HG03097 (cell line): ENCODE results near the gene SLC35A2.

Experiments used
- ATAC-seq: cut with Tn5 transposase; IDR thresholded peaks from one replicate; pipeline ENCODE4 v1.9.1; 2021; ENCODE audit not compliant: unreplicated experiment, low FRiP score

SLC35A2 gene

DNA sequence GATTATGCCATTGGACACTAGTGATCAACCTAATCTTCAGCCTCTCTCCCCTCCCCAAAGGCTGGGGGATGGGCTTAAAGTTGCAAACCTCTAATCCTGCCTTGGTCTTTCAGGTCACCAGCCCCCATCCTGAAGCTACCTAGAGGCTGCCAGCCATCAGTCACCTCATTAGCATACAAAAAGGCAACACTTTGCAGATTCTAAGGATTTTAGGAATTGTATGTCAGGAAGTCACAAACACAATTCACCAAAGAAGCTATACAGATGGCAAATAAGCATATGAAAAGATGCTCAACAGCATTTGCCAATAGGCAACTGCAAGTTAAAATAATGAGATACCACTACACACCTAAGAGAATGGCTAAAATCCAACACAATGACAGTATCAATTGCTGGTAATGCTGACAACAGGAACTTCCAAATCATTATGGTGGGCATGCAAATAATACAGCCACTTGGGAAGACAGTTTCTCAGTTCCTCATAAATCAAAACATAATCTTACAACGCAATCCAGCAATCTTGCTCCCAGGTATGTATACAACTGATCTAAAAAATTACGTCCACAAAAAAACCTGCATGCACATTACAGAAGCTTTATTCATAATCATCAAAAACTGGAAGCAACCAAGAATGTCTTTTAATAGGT is 16.4 kb upstream of the SLC35A2 start:
- no peak for ATAC-seq

DNA sequence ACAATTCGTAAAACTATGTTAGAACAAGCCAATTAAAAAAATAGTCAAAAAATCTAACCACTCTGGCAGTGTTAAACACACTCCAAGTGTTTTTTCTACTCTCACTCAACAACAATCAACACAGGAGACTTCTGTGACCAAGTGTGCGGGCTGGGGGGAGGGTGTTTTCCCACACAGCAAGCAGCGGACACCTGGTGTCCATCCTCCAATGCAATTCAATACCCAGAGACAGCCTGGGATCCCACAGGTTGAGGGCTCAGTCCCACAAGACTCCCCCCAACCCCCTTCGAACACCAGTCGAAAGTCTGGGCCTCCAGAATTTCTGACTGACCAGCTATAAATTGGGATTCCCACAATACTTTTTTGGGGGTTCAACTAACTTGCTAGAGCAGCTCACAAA is 15.7 kb upstream of the SLC35A2 start:
- ATAC-seq: no peak

DNA sequence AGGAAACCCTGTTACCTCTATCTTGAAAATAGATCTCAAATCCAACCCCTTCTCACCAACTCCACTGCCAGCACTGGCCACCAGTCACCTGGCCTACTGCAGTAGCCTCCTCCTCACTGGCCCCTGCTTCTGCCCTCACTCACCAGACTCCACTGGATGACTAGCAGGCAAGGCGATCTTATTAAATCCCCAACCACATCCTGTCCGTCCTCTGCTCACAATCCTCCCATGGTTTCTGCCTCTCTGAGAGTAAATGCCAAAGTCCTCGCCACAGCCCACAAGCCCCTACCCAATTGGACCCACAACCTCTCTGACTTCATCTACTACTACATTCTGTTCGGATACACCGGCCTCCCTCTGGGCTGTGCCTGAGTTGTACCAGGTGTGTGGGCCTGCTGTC is 12.8 kb upstream of the SLC35A2 start:
- ATAC-seq: no peak

DNA sequence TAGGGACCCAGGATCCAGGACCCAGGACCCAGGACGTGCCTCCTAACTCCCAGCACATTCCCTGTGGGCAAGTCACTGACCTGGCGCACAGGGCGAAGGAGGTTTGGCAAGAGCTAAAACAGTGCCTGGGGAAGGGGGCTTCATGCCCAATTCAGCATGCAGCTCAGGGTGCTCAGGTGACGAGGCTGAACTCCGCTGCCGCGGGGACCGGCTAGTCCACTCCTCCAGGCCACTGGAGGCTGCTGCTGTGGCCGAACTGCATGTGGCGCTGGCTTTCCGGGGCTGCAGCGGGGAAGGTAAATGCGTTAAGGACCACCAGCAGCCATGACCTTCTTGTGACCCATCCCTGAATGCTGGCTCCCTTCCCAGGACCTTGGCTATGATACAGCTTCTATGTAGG is 12.3 kb upstream of the SLC35A2 start:
- no peak for ATAC-seq

DNA sequence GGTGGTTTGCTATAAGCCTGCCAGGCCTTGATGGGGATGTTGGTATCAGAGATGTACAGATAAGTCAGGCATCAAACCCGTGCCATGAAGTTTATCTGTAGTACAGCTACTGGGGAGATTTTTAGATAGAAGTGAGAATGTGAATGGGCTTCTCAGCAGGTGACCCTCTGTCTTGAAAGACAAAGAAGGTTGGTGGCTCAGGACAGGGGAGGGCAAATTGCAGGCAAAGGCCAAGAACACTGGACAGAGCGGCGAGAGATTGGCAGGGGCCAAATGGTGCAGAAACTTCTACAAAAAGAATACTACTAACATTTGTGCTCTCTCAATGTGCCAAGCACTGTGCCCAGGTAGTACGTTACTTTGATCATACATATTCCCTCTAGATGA is 9.3 kb upstream of the SLC35A2 start:
- no peak for ATAC-seq

DNA sequence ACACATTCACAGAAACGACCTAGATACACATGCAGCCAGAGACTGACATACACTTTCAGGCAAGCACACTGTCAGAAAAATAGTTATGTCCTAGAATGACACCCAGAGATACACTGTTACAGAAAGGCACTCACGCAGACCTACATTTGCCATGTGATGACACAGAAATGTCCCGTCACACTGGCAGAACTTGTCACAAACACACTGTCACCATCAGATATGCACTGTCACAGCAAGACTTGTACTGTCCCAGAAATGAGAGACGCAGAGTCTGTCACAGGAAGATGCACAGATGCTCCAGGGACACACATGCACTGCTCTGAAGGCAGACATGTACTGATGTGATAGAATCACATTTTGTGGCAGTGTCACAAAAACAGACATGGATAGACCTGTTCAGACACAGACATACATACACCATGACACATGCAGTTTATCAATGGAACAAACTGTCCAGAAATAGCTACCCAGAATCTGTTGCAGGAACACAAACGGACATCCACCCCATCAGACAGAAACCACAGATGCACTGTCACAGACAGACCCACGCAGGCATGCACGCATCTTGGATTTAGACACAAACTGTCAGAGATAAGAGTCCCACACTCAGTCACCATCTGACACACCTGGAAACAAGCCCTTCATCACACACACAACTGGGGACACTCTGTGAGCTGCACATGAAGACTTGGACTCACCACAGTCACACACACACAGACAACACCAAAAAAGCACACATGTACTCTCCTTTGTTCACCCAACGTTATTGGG is 8.7 kb upstream of the SLC35A2 start:
- ATAC-seq: no peak

DNA sequence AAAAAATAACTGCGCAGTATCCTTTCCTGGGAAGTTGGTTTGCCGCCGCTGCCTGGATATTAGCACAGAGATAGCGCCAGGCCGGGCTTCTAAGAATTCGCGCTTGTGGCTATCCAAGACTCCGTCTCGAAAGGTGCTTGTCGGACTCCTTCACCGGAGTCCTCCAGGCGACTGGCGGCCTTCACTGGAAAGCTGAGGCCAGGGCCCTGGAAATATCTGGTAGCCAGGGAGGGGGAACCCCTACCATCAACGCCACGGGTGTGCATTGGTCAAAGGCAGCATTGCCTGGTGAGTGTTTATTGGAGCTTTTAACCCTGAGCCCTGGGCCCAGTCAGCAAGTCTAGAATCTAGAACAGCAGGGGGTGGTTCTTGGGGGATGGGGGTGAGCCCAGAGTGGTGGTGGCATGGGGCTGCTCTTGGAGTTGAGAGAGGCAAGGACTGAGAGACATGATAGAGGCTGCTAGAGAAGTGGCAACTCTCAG is 8.0 kb upstream of the SLC35A2 start:
- ATAC-seq: peak; percentile 6

DNA sequence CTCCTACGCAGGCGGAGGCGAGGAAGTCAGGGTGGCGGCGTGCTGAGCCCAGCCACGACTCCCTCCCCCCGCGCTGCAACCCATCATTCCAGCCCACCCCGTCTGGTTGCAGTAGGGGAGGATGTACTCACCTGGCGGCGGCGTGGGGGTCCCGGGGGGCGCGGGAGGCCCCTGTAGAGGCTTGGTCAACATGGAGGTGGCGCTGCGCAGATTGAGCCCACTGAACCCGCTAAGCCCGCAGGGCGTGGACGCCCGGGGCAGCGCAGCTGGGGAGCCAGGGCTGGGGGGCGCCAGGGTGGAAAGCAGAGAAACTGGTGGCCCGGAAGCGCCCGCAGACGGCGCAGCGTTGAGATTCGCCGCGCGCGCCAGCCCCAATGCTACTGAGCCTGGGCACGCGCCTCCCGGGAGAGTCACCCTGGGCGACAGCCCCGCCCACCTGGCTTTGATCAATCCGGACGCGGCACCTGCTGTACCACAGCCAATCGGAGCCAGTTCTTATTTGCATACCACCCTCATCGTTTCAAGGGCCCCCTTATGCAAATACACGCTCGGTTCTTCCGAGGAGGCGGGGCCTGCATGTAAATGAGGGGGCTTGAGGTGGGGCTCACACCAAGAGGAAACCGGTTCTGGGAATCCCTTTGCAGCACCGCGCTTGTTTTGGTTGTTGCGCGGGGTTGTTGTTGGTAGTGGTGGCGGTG is 7.3 kb upstream of the SLC35A2 start, which contains the start of gene PIM2:
Gene PIM2 (minus strand): TSS at position 382 of the 698 bp plus-strand sequence. CDS start 190 bp downstream, at position 192.
- peak; percentile 60 for ATAC-seq

DNA sequence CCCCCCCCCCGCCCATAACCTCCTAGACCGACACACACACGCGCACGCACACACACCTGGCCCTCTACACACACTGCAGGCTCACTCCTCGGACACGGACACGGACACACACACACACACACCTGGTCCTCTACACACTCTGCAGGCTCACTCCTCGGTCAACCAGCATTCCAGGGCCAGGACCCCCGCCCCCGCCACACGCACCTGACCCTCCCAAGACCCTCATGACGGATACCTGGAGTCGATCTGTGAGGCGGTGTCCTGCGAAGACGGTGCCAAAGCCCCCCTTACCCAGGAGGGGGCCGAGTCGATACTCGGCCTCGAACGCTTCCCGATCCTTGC is 6.8 kb upstream of the SLC35A2 start:
- no peak for ATAC-seq

DNA sequence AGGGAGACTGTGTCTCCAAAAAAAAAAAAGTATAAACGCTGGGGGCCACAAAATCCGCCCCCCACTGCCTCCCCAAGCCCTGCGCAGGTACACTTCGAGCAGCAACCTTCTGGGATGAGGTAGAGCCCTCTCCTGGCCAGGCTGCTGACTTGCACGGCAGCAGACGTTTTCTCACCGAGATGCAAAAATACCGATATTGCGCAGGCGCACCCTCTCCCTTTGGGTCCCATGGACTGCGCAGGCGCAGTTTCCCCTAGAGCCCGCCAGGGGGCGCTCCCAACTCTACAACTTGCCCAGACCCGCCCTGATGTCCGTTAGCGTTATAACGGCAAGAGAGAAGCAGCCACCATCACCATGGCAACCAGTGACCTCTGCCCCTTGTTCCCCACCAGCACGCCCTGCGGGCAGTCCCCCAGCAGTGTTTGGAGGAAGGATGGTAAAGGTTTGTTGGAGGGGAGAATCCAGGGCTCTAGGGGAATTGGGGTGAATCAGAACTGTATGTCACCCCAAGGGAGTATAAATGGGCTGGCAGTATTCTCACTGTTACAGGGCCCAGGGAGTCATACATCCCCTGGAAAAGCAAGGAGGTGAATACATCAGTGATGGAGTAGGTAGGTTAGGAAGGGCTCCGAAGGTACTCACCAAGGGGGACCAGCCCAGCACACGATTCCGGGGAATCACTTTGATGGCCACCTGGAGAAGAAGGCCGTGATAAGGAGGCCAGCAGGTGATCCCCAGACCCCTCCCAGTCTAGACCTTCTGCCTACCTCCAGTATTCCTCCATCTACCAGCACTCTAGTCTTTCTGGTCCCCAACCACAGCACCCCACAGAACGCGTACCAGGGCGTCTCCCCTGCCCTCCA is 5.9 kb upstream of the SLC35A2 start:
- ATAC-seq: peak; percentile 33

DNA sequence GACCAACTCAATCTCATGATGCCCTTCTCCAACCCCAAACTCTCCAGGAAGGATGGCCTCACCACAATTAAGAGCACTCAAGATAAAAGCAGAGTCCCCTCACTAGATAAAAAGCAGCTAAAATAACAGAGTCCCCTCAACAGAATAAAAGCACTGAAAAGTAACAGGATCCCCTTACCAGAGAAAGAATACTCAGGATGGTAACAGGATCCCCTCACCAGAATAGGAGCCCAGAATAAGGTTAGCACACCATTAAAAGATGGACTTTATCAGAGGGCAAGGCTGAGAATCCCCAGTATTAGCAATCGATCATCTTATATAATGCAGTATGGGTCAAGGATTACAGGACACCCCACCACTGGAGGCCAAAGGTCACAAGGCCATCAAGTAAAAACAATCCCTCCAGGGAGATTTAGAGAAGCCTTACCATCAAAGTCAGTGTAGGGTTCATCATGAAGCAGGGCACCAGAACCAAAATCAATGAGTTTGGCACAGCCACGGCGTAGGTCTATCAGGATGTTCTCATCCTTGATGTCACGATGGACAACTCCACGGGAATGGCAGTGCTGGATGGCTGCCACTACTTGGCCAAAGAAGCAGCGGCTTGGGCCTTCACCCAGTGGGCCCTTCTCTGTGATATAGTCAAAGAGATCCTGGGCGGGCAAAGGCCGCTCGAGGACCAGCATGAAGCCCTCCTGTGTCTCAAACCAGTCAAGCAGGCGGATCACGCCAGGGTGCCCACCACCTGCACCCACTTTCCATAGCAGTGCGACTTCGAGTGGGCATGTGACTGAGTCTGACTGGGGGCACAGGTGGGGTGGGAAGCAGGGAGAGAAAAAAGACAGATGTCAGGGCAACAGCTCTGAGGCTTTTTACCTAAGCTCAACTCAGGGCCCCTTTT is 3.4 kb upstream of the SLC35A2 start:
- no peak for ATAC-seq

DNA sequence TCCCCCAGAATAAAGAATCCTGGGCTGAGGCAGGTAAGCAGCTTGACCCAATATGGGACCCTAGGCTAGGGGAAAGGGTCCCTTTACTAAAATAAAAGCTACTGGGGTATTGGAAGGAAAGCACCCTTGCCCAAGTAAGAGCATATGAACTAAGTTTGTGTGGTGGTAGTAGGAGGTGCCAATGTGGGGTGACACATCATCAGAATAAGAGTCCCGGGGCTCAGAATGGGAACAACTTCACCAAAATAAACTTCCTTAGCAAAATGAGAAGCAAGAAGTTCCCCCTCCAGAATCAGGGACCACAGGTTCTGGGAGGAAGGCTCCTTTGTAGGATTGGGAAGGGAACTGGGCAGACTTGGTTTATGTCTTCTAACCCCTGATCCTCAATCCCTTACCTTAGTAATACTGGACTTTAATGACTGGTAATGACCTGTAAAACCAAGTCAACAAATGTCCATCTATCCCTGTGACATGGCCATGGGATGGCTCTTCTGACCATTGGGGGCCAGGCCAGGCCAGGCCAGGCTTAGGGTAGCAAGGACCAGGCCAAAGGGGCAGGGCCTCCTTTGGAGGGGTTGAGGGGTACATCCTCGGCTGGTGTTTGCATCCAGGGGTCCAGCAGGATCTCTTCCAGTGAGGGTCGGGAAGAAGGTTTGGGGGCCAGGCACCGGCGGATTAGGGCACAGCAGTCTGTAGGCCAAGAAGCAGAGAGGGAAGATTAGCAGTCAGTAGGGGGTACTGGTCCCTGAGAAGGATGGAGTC is 2.3 kb upstream of the SLC35A2 start:
- no peak for ATAC-seq

DNA sequence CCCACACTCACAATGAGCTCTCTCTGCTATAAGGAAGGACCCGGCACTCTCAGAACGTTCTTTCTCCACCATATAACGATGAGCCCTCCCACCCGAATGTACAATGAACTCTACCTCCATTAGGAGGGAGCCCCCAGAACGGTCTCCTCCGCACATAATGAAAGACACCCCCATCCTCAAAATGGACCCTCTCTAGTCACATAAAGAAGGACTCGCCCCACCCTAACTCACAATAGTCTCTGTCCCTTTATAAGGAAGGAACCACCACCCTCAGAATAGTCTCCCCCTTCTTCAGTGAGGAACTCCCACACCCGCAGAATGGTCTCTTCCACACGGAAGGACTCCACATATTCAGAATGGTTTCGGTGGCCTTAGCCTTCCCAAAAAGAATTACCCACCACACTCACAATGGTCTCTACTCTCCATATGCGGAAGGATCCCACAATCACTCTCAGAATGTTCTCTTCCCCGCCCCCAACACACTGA is 477 bp downstream of the SLC35A2 start:
- ATAC-seq: no peak

DNA sequence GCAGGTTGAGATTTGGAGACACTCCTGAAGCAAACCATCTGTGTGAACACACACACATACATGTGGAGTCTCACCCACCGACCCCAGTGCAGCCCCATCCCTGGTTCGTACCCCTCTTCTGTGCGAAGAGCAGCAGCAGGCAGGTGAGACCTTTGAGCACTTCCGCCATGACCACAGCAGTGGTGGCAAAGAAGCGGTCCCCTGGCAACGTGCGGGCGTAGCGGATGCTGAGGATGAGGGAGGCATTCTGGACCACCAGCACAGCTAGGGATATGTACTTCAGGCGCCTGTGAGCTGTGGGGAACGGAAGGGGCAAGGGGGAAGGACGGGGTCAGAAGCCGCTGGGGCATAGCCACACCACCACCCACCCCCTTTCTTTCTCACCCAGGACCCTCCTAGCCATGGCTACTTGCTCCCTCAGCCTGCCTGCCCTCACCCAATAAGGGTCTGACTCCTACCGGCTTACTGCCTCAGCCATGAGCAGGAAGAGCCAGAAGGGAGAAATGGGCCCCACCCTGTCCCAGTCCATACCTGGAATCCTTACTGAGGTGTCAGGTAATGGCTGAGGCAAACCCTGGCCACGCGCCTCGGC is 1.6 kb downstream of the SLC35A2 start:
- ATAC-seq: no peak

DNA sequence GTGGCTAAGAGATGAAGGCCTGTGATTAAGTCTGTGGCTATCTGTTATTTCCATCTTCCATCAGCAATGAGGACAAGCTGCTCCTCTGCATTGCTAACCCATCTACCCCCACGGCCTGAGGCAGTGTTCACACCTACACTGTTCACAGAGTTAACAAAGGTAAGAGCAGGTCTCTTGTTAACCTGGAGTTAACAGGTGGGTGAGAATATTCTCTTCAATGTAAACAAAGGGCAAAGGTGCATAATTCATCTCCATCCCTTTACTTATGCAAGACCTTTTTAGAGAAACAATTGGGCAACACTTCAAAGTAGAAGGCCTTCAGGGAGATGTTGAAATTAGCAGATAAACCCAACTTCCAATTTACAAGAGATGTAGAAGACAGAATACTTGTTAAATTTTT is 2.8 kb downstream of the SLC35A2 start:
- ATAC-seq: no peak

DNA sequence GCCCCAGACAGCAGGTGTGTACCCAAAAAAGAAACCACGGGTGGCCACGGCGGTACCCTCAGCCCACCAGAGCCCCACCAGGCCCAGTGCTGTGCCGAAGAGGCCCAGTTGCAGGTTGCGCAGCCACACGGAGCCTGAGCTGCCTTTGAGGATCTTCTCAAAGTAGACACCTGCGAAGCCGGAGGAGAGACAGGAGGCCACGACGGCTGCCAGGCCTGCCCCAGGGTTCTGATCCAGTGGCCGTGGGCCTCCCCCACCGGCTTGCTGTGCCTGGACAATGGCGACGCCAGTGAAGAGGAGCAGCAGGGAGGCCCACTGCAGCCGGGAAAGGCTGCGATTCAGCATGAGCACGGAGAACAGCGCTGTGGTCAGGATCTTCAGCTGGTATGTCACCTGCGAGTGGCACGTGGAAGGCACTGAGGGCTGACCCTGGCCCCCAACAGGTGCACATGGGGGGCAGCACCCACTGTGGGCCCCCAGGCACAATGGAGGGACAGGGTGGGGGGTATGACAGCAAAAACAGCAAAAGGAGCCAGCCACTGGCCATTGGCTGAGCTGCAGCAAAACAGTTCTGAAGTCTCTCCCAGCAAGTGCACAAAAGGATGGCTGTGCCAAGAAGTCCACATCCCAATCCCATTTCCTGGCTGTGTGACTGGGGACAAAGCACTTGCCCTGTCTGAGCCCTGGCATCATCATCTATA is 6.2 kb downstream of the SLC35A2 start:
- no peak for ATAC-seq

DNA sequence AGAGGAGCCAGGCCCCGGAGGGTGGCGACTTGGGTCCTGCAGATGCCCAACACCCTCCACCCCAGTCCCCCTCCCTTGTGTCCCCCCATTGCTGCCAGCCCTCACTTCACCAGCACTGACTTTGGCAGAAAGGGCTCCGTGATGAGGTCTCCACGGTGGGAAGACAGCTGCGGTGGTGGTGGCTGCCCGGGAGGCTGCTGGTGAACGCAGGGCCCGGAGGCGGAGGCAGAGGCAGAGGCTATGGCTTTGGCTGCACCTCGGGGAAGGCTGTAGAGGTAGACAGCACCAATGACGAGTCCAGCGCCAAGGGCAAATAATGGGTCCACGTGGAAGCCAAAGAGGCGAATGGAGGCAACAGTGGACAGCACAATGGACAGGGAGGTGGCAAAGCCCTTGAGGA is 6.8 kb downstream of the SLC35A2 start:
- no peak for ATAC-seq

DNA sequence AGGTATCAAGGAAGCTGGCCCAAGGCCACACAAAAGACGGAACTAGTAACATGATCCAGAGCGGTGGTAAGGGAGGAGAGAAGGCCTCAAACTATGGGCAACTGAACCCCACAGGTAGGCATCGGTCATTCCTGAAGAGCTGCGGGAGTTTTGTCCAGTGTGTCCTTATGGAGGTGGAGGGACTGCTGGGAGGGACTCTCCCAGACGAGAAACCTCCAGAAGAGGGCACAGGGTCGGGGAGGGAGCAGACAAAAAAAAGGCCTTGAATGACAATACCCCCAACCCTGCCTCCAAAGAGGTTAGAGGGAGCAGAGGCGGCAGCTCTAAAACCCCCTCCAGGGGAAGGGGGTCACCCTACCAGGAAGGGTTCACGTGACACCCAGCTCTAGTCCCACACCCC is 7.3 kb downstream of the SLC35A2 start:
- no peak for ATAC-seq
